PC-9 (cell line): Measurements from ENCODE around the gene SKP2.

Experiments used
- EZH2 ChIP-seq: fragments of 200-600 bp; sonication (generic); IDR thresholded peaks from 2 replicates; pipeline ENCODE4 v1.8.0; 2017; ENCODE audit warnings: antibody characterized with exemption, low read depth
- TF ChIP-seq, protein P1 (sequence below): fragments of 200-600 bp; sonication (generic); conservative IDR thresholded peaks from 2 replicates; pipeline ENCODE4 v1.6.1; 2017; ENCODE audit warnings: mixed run types, antibody characterized with exemption, mild to moderate bottlenecking, moderate library complexity

DNA sequence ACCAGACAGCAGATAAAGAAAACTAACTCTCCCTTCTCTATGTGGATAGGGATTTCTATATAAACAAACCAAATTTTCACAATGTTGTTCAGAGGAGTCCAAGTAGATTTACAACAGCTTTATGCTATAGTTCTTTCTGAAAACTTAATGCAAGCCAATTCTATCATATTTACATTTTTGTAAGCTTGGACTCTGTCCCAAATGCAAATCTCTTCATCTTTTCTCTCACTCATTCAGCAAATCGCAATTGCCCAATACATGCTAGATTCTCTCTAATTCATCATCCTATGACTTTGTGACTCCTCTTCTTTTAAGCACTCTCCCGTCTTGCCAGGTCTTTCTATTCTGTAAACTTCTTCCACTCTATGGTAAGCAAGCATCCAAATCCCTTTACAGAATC, 46.1 kb upstream of the SKP2 start:
- TF ChIP-seq, protein P1, sequence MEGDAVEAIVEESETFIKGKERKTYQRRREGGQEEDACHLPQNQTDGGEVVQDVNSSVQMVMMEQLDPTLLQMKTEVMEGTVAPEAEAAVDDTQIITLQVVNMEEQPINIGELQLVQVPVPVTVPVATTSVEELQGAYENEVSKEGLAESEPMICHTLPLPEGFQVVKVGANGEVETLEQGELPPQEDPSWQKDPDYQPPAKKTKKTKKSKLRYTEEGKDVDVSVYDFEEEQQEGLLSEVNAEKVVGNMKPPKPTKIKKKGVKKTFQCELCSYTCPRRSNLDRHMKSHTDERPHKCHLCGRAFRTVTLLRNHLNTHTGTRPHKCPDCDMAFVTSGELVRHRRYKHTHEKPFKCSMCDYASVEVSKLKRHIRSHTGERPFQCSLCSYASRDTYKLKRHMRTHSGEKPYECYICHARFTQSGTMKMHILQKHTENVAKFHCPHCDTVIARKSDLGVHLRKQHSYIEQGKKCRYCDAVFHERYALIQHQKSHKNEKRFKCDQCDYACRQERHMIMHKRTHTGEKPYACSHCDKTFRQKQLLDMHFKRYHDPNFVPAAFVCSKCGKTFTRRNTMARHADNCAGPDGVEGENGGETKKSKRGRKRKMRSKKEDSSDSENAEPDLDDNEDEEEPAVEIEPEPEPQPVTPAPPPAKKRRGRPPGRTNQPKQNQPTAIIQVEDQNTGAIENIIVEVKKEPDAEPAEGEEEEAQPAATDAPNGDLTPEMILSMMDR, result no peak
- no peak for TF ChIP-seq EZH2
